NOMO-1 treated with dmso at 0.1 percent for 144 hours (cell line): ENCODE measurements around the gene FILIP1.
"Not testable (repeated sequence)": the region's sequence is repeated elsewhere in the genome, so short reads cannot be mapped to it uniquely, and the experiment has no call there.

Experiments used
- DNase-seq: peaks from one replicate; lab custom pipeline; 2025; ENCODE audit not compliant: unreplicated experiment; lab: John Stamatoyannopoulos, UW

Gene FILIP1

GRCh38 chr6:75463061-75463460 lies 30.5 kb downstream of the FILIP1 start:
- no peak for DNase-seq

GRCh38 chr6:75460681-75461080 lies 32.9 kb downstream of the FILIP1 start:
- DNase-seq, result no peak

GRCh38 chr6:75458895-75459294 lies 34.7 kb downstream of the FILIP1 start:
- no peak for DNase-seq

GRCh38 chr6:75450903-75451302 lies 42.7 kb downstream of the FILIP1 start:
- DNase-seq, result peak; percentile 62

GRCh38 chr6:75449630-75450206 lies 43.9 kb downstream of the FILIP1 start:
- no peak for DNase-seq

GRCh38 chr6:75446241-75446880 lies 47.2 kb downstream of the FILIP1 start:
- no peak for DNase-seq

- no peak for DNase-seq
Measured at GRCh38 chr6:75445738-75446137, 47.9 kb downstream of the FILIP1 start.

GRCh38 chr6:75444899-75445298 lies 48.7 kb downstream of the FILIP1 start:
- DNase-seq, result no peak

- DNase-seq, result not testable (repeated sequence)
Measured at GRCh38 chr6:75441883-75442282, 51.7 kb downstream of the FILIP1 start.

- DNase-seq, result not testable (repeated sequence)
Measured at GRCh38 chr6:75441479-75441878, 52.1 kb downstream of the FILIP1 start.

GRCh38 chr6:75438442-75439116 lies 55.0 kb downstream of the FILIP1 start:
- DNase-seq, result no peak

GRCh38 chr6:75438013-75438431 lies 55.6 kb downstream of the FILIP1 start:
- no peak for DNase-seq

- DNase-seq, result no peak
Measured at GRCh38 chr6:75437421-75437891, 56.1 kb downstream of the FILIP1 start.

GRCh38 chr6:75436869-75437268 lies 56.7 kb downstream of the FILIP1 start:
- DNase-seq, result no peak

GRCh38 chr6:75432809-75433208 lies 60.8 kb downstream of the FILIP1 start:
- not testable (repeated sequence) for DNase-seq

GRCh38 chr6:75431379-75431778 lies 62.2 kb downstream of the FILIP1 start:
- no peak for DNase-seq

GRCh38 chr6:75430631-75431325 lies 62.8 kb downstream of the FILIP1 start:
- no peak for DNase-seq

- no peak for DNase-seq
Measured at GRCh38 chr6:75429061-75429703, 64.4 kb downstream of the FILIP1 start.

GRCh38 chr6:75428204-75428603 lies 65.4 kb downstream of the FILIP1 start:
- no peak for DNase-seq

GRCh38 chr6:75427329-75427728 lies 66.3 kb downstream of the FILIP1 start:
- no peak for DNase-seq
